Right forelimb (tissue), 1 donor: ENCODE data around the gene ESYT1.

Experiments used
- DNase-seq: peaks from one replicate; pipeline ENCODE4 v3.0.0-alpha.2; 2018

Gene ESYT1

DNA sequence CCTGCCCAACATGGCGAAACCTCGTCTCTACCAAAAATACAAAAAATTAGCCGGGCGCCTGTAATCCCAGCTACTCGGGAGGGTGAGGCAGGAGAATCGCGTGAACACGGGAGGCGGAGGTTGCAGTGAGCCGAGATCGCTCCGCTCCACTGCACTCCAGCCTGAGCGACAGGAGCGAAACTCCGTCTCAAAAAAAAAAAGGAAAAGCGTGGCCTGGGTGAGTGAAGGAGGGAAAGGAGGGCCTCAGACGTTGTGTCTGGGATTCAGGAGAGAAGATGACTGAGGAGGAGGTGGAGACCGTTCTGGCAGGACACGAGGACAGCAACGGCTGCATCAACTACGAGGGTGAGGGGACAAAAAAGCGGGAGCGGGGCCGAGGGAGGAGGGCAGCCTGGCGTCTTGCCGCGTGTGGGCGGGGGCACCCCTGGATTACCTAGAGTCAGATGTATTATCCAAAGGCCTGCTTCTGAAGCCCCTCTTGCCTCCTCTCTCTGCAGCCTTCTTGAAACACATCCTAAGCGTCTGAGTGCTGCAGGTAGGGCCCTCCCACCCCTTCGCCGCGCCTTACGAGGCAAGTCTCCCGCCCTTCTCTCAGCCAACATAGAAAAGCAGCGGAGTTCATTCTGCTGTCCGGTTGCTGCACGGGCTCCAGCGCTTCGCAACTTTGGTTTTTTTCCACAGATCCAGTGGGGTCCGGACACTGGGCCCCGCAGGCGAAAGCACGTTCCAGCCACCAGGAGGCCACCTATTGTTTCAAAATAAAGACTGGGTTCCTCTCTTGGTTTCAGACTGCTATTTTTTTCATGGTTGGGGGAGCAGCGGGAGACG lies 29.3 kb downstream of the ESYT1 start:
- peak; percentile 88 for DNase-seq

GRCh38 chr12:56158029-56158925 lies 30.2 kb downstream of the ESYT1 start, which contains the start of gene MYL6:
MYL6 (plus strand) TSS chr12:56158359; CDS start chr12:56158402, 43 bp downstream.
- DNase-seq = peak; percentile 96

GRCh38 chr12:56158926-56159461 lies 30.9 kb downstream of the ESYT1 start:
- DNase-seq = peak; percentile 64

DNA sequence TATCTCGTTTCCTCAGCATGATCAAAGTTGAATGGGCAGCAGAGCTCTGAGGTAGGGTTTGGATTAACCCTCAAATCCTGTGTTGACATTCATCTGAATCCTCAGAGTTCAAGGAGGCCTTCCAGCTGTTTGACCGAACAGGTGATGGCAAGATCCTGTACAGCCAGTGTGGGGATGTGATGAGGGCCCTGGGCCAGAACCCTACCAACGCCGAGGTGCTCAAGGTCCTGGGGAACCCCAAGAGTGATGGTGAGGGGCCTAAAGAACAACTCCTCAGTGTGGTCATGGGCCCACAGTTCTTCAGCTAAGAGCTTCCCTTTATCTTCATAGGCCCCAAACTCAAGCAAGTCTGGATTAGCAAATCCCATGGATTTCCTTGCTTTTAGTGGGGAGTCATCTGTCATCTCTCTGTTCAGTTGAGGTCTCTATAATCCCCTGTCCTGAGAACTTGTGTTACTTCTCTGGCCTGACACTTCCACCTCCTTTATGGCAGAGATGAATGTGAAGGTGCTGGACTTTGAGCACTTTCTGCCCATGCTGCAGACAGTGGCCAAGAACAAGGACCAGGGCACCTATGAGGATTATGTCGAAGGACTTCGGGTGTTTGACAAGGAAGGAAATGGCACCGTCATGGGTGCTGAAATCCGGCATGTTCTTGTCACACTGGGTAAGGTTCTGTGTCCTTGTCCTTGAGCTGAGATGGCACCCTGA lies 31.6 kb downstream of the ESYT1 start:
- no peak for DNase-seq

DNA sequence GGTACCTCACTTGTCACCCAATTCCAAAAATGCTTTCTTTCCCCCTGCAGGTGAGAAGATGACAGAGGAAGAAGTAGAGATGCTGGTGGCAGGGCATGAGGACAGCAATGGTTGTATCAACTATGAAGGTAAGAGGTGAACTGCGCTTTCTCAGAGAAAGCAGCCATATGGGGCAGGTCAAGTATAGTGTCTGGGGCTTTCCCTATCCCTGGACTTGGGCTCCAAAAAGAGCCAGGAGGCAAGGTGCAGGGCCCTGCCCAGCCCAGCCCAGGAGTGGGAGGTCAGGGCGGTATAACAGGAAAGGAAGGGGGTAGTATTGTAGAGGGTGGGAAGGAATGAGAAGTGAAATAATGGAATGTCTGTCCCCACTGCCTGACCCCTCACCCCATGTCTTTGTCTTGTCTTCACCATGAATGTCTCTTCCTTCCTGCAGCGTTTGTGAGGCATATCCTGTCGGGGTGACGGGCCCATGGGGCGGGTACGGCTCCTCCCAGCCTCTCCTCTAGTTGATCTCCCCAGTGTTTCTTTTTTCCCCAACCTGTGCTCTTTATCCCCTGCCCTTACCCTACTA lies 32.2 kb downstream of the ESYT1 start:
- DNase-seq = no peak

DNA sequence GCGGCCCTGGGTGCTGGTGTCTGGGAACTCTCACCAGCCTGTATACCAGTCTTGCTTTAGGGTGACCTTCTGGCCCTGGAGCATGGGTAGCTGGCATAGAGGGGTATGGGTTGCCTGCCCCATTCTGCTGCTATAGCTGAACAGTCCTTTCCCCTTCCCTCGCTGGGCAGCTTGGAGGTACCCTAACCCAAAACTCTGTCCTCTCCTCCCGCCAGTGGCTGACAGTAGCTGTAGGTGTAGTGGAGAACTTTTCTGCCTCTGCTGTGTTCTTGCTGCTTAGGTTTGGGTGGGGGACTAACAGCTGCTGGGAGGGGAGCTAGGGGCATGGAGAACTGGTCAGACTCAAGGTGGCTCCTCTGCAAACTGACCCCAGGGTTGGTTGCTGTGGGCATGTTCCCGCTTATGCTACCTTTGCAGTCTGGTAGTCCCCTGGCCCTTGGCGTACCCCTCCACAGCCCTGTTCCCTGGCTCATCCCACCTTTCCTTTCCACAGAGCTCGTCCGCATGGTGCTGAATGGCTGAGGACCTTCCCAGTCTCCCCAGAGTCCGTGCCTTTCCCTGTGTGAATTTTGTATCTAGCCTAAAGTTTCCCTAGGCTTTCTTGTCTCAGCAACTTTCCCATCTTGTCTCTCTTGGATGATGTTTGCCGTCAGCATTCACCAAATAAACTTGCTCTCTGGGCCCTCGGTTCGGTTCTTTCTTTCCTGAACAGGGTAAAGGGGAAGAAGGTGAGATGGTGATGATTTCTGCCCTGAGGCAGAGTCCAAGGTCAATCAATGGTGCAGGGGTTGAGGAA lies 33.0 kb downstream of the ESYT1 start:
- DNase-seq = no peak

DNA sequence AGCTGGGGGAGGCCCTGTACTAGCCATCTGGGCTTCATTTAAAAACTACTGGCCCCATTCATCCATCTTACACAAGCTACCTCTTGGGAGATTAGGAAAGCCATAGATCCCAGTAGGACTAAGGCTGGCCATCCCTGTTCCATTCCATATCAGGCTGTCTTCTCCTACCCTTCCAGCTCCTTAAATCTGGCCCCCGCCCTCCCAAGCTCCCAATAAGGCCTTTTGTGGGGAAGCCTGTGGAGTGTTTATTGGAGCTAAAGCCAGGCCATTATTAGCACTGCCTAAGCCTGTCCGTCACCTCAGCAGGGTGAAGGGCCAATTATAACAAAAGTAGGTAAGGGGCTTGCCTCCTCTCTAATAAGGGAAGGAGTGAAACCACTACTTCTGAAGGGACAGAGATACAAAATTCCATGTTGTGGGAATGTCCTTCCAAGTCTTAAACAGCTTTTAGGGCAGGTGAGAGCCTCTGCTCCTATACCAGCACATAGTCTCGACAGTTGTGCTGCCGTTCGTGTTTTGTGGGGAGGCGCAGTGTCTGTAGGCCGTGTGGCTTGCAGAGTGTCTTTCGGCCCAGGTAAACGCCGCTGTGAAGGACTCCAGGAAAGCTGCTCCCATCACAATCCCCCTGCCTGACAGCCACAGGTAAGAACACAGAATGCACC lies 33.8 kb downstream of the ESYT1 start:
- no peak for DNase-seq

DNA sequence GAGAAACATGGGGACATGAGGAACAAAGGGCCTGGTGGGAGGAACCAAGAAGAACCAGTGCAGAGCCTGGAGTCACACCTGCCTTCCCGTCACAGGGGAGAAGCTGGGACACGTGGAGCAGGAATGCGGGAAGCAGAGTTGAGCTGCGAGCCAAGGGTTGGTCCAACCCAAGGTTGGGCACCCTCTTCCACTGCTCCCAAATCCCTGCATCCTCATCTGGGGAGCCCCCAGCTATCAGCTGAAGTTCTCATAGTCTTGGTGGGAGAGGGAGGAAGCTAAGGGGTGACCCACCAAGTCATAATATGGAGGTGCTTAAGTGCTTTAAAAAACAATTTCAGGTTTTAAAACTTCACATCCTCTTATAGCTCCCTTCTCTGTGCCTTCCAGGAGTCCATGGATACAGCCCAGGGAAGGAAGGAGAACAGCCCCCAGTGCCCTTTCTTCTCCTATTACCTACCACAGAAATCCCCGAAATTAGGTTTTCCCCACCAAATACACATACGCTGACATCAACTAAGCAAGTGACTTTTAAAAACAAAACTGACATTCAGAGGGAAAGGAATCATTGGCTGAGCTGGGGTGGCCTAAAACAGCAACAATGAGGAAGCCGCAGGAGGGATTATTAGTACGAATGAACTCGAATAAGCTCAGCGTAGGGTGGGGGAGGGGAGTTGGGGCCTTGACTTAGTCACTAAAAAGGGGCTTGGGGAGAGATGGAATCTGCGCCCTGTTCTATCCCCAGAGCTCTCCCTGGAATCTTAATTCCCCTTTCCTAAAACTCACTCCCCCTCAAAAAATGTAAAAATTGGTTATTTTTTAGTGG lies 34.6 kb downstream of the ESYT1 start:
- DNase-seq = no peak

- DNase-seq = no peak
Observed at GRCh38 chr12:56163533-56164344, 35.7 kb downstream of the ESYT1 start.

DNA sequence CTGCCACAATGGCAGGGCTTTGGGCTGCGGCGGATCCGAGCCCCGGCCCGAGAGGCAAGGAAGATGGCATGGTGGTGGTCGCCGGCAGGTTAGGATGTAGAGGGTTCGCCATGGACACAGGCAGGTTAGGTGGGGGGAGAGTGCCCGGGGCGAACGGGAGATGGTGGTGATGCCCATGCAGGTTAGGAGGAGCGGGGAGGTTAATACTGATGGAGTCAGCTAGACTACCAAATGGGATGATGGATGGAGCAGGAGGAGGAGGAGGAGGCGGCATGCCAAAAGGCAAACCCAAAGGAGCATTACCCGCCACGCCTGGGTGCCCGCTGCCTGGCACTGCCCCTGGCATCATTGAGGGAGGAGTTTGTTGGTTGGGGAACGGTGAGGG lies 36.3 kb downstream of the ESYT1 start:
- no peak for DNase-seq

DNA sequence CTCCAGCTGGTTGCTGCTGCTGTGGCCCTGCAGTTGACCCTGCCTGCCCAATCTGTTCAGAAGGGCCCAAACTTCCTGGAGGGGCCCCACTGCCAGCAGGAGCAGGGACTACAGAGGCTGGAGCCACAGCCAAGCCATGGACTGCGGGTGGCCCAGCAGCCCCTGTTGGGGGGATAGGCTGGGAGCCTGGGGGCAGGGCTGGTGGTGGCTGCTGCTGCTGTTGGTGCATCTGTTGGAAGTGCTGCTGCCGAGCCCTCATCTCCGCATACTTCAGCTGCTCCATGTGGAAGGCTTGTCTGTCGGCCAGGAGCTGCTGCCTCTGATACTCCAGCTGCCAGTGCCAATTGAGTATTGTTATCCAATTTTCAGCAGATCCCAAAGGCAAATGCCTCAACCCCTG lies 37.3 kb downstream of the ESYT1 start:
- no peak for DNase-seq

DNA sequence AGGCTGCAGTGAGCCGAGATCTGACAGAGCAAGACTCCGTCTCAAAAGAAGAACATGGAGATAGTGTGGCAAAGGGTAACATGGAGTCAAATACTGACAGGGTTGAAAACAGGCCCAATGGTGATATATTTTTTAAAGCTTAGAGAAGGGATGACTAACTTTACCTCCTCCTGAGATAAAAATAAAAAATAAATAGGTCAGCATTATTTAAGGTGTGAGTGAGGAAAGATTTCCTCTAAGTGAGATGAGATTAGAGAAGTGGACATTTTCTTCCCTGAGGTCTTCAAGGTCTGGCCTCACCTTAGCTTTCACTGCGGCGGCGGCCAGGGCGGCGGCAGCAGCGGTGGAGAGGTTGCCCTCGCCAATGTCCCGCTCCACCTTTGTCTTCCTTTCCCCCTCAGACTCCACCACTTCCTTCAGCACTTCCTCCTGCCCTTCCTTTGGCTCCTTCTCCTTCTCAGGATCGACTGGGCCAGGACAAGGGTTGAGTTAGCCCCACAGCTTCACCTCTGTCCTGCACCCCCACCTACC lies 41.2 kb downstream of the ESYT1 start:
- DNase-seq = no peak

- DNase-seq = no peak
Observed at GRCh38 chr12:56172839-56173238, 44.8 kb downstream of the ESYT1 start.

DNA sequence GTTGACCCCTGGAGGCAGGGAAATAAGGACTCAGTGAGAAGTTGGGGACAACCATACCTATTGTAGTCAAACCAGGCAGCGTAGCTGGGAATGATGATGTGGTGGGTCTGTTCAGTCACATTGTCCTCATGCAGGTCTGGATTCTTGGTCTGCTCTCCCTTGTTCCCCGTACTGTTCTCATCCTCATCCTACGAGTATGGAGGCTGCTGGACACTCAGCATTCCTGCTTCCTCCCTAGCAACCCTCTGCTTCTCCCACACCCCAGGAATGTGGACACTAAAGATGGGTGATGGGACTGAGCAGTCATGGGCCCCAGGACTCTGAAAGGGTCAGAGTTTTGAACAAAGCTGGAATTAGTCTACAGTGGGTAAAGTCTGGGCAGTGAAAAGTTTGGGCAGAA lies 50.3 kb downstream of the ESYT1 start:
- DNase-seq = no peak

- DNase-seq = no peak
Observed at GRCh38 chr12:56186957-56187356, 58.9 kb downstream of the ESYT1 start.

DNA sequence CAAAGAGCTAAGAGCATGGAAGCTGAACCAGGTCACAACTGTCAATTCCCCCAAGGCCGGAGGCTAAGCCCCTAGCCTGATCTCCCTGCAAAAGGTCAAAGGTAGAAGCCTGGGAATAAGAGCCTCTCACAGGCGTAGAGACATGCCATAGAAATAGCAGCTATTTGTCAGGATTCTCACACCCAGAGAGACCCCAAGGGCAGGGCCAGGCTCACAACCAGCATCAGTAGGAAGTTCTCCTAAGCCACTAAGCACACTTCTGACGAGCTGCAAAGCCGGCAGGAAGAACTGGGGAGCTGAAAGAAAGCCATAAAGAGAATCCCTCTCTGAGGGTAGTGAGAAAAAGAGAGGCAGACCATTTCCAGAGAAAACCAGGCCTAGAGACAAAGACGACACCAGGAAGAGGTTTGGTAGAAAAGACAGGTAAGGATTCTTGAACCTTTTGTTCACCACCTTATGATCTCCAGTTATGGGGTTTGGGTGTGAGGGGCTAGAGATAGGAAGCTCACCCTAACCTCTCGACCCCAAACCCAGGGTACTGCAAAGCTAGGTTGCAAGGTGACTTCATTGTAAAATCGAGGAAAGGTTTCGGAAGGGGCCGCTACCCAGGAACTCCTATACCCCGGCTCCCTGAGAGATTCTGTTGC lies 60.2 kb downstream of the ESYT1 start:
- DNase-seq = no peak

DNA sequence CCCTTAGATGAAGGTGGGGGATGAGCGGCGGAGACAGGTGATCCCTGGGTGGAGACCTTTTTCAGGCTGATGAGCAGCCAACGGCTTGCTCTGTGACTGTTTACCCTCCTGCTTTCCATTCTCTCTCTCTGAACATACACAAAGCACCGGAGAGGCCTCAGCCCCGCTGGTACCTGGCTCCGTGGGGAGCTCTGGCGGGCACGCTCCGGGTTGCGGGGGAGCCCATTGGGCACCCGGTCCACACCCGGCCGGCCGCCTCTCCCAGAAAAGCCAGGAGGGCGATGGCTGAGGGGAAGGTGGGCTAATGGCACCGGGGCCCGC lies 60.7 kb downstream of the ESYT1 start:
- no peak for DNase-seq

DNA sequence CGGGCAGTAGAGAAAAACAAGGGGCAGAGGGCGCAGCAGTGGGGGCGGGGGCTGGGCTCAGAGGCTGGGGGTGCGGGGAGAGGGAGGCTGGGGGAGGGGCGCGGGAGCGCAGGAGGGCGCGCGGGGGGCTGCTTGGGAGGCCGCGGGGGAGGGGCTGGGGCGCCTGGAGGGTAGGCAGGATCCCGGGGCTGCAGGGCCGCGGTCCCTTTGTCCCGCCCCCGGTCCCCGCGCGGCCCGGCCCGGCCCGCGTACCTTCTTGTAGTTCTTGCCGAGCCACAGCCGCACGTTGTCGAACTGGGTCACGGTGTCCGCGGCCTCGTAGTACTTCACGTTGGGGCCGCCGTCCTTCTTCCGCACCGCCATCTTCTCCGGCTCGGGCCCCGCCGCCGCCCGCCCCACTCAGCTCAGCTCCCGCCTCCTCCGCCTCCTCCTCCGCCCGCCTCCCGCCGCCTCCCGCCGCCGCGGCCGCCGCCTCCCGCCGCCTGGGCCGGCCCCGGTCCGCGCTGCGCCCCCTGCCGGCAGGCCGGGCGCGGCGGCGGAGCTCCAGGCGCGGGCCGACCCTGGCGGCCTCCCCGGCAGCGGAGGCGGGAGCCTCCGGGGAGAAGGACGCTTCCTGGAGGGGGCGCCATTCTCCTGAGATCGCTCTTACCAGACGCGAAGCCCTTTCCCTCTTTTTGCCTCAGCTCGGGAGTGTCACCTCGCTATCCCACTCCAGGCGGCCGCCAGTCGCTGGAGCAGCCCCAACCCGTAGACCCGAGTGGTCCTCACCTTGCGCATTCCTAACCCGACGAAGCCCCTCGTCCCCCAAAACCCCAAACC lies 61.2 kb downstream of the ESYT1 start, which contains the start of gene SMARCC2:
Gene SMARCC2, minus strand, starts transcription at position 385 of the 819 bp plus-strand sequence. Its CDS starts 22 bp downstream, at position 363.
- DNase-seq = peak; percentile 92
